GM10248 (cell line): Measurements from ENCODE around the gene HOXA7.

ENCODE experiments used
- CTCF ChIA-PET: fragments of 300-600 bp; sonication (Branson Sonifier 250); formaldehyde crosslinking; extraction: SDS; loops from one replicate; lab custom pipeline; 2021; ENCODE audit warnings: antibody characterized with exemption; lab: Yijun Ruan, JAX
- POLR2A ChIA-PET: fragments of 350-650 bp; sonication (Branson Sonifier 250); formaldehyde crosslinking; extraction: SDS; loops from one replicate; lab custom pipeline; 2020; ENCODE audit warnings: antibody characterized with exemption; lab: Yijun Ruan, JAX
- DNase-seq: peaks from one replicate; pipeline ENCODE4 v3.0.0; 2012; ENCODE audit errors: extremely low spot score
- TF ChIP-seq, protein P1 (sequence below): IDR thresholded peaks from 2 replicates; pipeline ENCODE4 v1.5.1; 2012; ENCODE audit warnings: mild to moderate bottlenecking, low read depth; ENCODE audit errors: extremely low read depth, missing control alignments, control extremely low read depth

HOXA7 gene

GRCh38 chr7:27160145-27160545 lies 3.7 kb upstream of the HOXA7 start:
- TF ChIP-seq, protein P1, sequence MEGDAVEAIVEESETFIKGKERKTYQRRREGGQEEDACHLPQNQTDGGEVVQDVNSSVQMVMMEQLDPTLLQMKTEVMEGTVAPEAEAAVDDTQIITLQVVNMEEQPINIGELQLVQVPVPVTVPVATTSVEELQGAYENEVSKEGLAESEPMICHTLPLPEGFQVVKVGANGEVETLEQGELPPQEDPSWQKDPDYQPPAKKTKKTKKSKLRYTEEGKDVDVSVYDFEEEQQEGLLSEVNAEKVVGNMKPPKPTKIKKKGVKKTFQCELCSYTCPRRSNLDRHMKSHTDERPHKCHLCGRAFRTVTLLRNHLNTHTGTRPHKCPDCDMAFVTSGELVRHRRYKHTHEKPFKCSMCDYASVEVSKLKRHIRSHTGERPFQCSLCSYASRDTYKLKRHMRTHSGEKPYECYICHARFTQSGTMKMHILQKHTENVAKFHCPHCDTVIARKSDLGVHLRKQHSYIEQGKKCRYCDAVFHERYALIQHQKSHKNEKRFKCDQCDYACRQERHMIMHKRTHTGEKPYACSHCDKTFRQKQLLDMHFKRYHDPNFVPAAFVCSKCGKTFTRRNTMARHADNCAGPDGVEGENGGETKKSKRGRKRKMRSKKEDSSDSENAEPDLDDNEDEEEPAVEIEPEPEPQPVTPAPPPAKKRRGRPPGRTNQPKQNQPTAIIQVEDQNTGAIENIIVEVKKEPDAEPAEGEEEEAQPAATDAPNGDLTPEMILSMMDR = no peak
- ChIA-PET POLR2A (no interaction called here), CTCF (interaction anchor here (0.6 to 3.8 kb wide), 33 partner anchors 8 to 1298 kb away, joined by 3 to 59 read pairs (median 6); partner anchors contain the start of gene HOXA3)
- no peak for DNase-seq

DNA sequence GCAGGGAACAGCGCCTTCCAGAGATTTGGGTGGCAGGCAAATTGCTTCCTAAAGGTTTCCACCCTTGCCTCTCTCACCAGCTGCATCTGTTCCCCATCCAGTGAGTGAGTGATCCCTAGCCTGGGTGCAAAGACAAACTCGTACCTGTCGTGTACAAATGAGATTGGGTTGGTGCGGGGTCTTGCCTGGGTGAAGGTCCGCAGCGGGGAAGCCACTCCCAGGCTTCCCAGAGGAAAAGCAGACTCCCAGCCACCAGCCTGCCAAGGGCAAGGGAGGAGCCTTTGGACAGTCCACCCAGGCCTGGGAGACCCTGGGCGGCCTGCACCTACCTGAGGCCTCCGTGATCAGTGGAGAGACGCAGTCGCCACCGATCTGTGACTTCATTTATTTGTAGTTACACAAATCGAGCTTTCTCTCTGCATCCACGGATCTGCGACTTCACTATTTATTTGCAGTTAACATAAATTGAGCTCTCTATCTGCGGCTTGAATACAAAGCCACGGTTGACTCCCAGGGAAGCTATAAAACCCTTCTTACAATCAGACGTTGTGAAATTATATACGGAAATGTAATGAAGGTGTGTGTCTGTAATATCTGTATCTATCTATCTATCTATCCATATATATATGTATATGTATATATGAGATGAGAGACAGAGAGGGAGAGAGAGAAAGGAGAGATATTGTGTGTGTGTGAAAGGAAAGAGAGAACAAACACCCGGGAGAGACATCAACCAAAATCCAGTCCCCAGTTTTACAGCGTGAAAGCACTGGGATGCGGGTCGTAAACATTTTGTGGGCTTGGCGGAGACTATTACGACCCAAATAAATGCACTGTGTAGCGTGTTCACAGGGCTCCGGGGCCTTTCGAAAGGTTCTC lies 3.0 kb upstream of the HOXA7 start:
- POLR2A ChIA-PET = no interaction called here
- TF ChIP-seq, protein P1 = no peak
- DNase-seq = no peak
- CTCF ChIA-PET = interaction anchor here (0.9 to 1.7 kb wide), 16 partner anchors 9 to 1267 kb away, joined by 3 to 16 read pairs (median 4); partner anchors contain the start of gene HOXA11

GRCh38 chr7:27158436-27159265 lies 2.2 kb upstream of the HOXA7 start:
- DNase-seq = no peak
- ChIA-PET CTCF (interaction anchor here (1.0 to 1.7 kb wide), 14 partner anchors 9 to 1266 kb away, joined by 3 to 16 read pairs (median 4); partner anchors contain the start of gene HOXA11), POLR2A (no interaction called here)
- TF ChIP-seq, protein P1 = no peak

DNA sequence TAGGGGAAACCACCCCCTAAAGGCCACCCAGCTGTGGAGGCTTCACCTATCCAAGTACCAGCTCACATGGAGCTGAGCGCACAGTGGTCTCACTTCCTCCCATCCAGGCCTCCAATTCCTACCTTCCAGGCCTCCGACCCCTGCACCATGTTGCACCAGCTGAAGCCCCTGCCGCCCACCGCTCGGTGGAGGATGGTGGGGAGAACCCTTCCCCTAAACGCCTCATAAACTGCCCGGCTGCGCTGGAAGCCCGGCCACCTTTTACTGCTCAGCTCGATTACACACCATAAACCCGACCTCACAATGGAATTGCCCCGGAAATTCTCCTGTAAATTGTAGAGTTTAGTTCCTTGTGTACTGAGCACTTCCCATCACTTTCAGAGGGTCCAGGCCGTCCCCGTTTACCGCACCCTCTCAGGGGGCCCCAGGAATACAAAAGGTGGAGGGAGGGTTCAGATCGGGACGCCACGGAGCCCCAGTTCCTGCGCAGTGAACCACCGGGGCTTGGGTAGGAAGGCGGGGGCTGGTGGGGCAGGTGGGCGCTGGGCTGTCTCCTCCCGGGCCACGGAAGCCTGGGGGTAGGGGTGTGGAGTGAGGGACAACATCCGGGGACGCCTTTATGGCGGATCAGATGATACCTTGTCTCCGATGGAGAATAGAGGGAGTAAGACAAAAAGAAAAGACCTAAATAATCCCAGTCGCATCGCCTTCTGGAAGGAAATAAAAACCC lies 1.4 kb upstream of the HOXA7 start:
- no peak for DNase-seq
- TF ChIP-seq, protein P1 = no peak
- POLR2A ChIA-PET = no interaction called here
- CTCF ChIA-PET = interaction anchor here (1.0 to 1.3 kb wide), 3 partner anchors 65 to 788 kb away, joined by 3 to 5 read pairs (median 3); no protein-coding TSS in a partner anchor

DNA sequence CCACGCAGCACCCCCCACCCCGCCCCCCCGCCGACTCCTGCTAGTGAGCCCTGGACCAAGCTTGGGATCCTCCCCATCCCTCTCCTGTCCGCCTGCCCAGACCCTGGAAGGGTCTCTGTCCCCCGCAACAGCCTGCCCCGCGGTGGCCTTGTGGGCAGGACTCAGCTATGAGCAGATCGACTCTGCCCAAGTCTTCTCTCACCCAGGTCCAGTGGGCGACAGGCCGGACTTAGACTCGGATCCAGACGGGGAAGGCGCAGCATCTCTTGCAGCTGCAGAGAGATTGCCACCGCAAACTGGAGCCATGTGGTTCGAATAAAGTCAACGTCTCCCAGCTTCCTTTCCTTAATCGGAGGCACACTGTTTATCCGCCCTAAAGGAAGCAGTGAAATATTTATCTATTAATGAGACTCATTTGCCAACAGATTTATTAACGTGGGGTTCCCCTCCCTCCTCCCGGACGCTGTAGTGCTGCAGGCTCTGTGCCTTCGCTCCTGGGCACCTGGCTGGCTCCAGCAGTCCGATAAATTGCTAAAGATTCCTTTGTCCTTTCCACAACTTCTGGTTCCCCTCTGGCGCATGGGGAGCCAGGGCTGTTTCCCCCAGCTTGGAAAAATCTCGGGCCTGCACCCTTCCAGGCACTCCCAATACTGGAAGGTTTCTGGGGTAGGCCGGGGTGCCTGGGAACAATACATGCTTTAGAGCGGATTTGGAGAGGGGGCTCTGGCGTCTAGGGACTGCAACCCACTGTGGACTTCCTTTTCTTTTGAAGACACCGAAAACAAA lies 634 bp upstream of the HOXA7 start:
- DNase-seq = no peak
- ChIA-PET POLR2A (no interaction called here), CTCF (interaction anchor here (1.0 to 1.3 kb wide), 2 partner anchors 301 to 787 kb away, joined by 3 to 5 read pairs; no protein-coding TSS in a partner anchor)
- TF ChIP-seq, protein P1 = no peak
